ENCODE measurements around the gene WWC2.

DNA sequence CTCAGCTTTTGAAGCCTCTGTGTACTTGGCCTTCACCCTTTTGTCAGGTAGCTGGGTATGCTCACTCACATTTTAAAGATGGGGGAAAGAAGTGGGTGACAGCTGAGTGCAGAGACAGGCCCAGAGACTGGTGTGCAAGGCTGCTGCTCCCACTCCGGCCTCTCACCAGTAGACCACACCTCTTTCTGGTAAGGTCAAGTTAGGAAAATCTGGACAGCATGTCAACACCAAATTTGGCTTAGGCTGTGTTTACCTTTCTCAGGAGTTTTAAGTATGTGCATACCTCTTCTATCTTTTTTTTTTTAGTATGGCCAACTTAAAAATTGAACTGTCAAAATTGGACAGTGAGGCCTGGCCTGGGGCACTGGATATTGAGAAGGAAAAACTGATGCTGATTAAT lies 154.4 kb downstream of the WWC2 start:
- TF ChIP-seq CEBPB (IDR thresholded peaks at IDR 0.05) (no peak), EP300 (IDR thresholded peaks at IDR 0.05; ENCODE audit: borderline replicate concordance) (no peak), CREB1 (IDR thresholded peaks at IDR 0.05; ENCODE audit: low read depth) (no peak), TEAD4 (IDR thresholded peaks at IDR 0.05) (no peak), RAD21 (IDR thresholded peaks at IDR 0.05; ENCODE audit: low read depth) (no peak), TCF12 (IDR thresholded peaks at IDR 0.05; ENCODE audit: low read depth) (no peak), TAF1 (IDR thresholded peaks at IDR 0.05; ENCODE audit: low read depth) (no peak)
- TF ChIP-seq, protein P1, sequence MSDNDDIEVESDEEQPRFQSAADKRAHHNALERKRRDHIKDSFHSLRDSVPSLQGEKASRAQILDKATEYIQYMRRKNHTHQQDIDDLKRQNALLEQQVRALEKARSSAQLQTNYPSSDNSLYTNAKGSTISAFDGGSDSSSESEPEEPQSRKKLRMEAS (IDR thresholded peaks at IDR 0.05): no peak

Measured in Ishikawa (cell line).